GM12891 (cell line): Measurements from ENCODE around the gene VIL1.

Experiments
- DNase-seq: peaks from one replicate; pipeline ENCODE4 v3.0.0; 2011; ENCODE audit warnings: low spot score; ENCODE audit not compliant: insufficient read length
- FAIRE-seq: peaks from 2 replicates; lab custom pipeline; 2011; peaks lifted over from hg19 to GRCh38; lab: Jason Lieb, UNC
- PAX5 ChIP-seq: IDR thresholded peaks from 2 replicates; pipeline ENCODE4 v1.6.1; 2011; ENCODE audit warnings: low read length, moderate library complexity, mild to moderate bottlenecking; ENCODE audit not compliant: insufficient read depth, severe bottlenecking
- POLR2A ChIP-seq: IDR thresholded peaks from 2 replicates; pipeline ENCODE4 v1.6.1; 2011; ENCODE audit warnings: low read depth, low read length, control low read depth
- POLR2AphosphoS5 ChIP-seq: IDR thresholded peaks from 2 replicates; pipeline ENCODE4 v1.6.1; 2011; ENCODE audit warnings: low read depth, low read length, control low read depth
- POU2F2 ChIP-seq: IDR thresholded peaks from 2 replicates; pipeline ENCODE4 v1.6.1; 2011; ENCODE audit warnings: low read depth, mild to moderate bottlenecking, control low read depth, low read length, moderate library complexity
- SPI1 ChIP-seq: IDR thresholded peaks from 2 replicates; pipeline ENCODE4 v1.6.1; 2011; ENCODE audit warnings: low read depth, low read length, control low read depth
- TAF1 ChIP-seq: IDR thresholded peaks from 2 replicates; pipeline ENCODE4 v1.6.1; 2011; ENCODE audit warnings: low read depth, low read length, control low read depth

VIL1 gene

GRCh38 chr2:218435003-218435982 lies 16.4 kb downstream of the VIL1 start:
- FAIRE-seq (no peak), DNase-seq (no peak)
- TF ChIP-seq POU2F2 (no peak), POLR2A (no peak), POLR2AphosphoS5 (no peak), PAX5 (no peak)

DNA sequence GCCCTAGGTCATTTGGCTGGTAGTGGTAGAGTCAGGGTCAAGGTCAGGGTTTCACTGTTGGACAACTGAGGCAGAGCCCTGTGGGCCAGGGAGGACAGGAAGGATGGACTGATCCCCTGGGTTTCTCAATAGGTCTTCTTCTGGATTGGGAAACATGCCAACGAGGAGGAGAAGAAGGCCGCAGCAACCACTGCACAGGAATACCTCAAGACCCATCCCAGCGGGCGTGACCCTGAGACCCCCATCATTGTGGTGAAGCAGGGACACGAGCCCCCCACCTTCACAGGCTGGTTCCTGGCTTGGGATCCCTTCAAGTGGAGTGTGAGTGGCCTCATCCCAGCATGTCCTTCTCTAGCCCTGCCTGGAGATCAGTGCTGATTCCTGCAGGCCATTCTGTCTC lies 18.1 kb downstream of the VIL1 start:
- TF ChIP-seq PAX5 (no peak), TAF1 (no peak), SPI1 (no peak), POLR2A (no peak), POLR2AphosphoS5 (no peak), POU2F2 (no peak)
- no peak for DNase-seq
- FAIRE-seq = no peak

DNA sequence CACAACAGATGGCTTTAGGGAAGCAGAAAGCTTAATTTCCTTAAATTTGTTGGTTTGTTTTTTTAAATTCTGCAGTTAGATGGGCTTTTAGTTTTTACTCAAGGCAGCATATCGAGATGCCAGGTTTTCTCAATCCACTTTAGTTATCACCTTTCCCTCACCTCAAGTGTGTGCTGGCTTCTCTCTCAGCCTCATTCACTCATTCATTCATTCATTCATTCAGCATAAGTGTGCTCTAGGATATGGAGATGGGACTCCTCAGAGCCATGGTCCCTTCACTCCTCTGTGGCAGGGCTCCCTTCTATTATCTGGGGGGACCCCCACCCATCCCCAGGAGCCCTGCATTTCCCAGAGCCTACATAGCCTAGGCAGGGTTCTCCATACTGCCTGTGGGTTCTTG lies 19.0 kb downstream of the VIL1 start:
- no peak for DNase-seq
- no peak for FAIRE-seq
- TF ChIP-seq PAX5 (no peak), POLR2AphosphoS5 (no peak), POLR2A (no peak), TAF1 (no peak), POU2F2 (no peak), SPI1 (no peak)

GRCh38 chr2:218438596-218438995 lies 19.7 kb downstream of the VIL1 start:
- FAIRE-seq = no peak
- TF ChIP-seq SPI1 (no peak), POU2F2 (no peak), POLR2A (no peak), POLR2AphosphoS5 (no peak), PAX5 (no peak), TAF1 (no peak)

GRCh38 chr2:218444692-218445357 lies 25.9 kb downstream of the VIL1 start:
- FAIRE-seq (no peak), DNase-seq (no peak)
- TF ChIP-seq PAX5 = no peak
- no peak for TF ChIP-seq SPI1
- no peak for TF ChIP-seq POU2F2
- TF ChIP-seq POLR2A = no peak
- no peak for TF ChIP-seq POLR2AphosphoS5
- TF ChIP-seq TAF1 = no peak

More at GRCh38 chr2:218438596-218438995, 19.7 kb downstream of the VIL1 start:
- DNase-seq = no peak

- no peak for FAIRE-seq
- DNase-seq = no peak
- no peak for TF ChIP-seq POLR2A
- TF ChIP-seq POU2F2 = no peak
- TF ChIP-seq TAF1 = no peak
- TF ChIP-seq PAX5 = no peak
- no peak for TF ChIP-seq SPI1
- no peak for TF ChIP-seq POLR2AphosphoS5
Observed at GRCh38 chr2:218445602-218446001, 26.7 kb downstream of the VIL1 start.

DNA sequence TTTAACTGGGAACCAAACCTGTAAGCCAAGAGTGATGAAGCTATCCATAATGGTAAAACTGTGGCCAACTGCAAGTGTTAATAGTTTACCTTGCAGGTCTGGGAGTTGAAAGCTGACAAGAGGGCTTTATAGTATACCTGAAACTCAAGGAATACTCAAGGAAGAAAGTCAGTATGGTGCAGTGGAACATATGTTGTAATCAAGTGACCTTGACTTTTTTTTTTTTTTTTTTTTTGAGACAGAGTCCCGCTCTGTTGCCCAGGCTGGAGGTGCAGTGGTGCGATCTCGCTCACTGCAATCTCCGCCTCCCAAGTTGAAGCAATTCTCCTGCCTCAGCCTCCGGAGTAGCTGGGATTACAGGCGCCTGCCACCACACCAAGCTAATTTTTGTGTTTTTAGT lies 27.6 kb downstream of the VIL1 start:
- no peak for TF ChIP-seq POU2F2
- TF ChIP-seq PAX5 = no peak
- no peak for FAIRE-seq

DNA sequence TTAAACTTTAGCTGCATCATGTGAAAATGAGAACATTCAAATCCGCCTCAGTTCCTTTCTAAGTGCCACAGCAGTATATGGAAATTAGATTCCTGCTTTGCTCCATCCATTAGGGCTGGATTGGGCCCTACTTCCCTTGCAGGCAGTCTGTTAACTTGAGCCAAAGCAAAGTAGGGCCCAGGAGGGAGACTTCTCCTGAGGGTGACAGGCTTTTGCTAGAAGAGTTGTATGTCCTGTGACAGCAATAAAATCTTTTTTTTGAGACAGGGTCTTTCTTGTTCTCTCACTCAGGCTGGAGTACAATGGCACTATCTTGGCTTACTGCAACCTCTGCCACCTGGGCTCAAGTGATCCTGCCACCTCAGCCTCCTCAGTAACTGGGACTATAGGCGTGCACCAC lies 28.1 kb downstream of the VIL1 start:
- TF ChIP-seq POU2F2 (no peak), SPI1 (no peak), POLR2AphosphoS5 (no peak), PAX5 (no peak), TAF1 (no peak), POLR2A (no peak)
- DNase-seq (no peak), FAIRE-seq (no peak)

More for the DNA sequence above, 27.6 kb downstream of the VIL1 start:
- no peak for DNase-seq

DNA sequence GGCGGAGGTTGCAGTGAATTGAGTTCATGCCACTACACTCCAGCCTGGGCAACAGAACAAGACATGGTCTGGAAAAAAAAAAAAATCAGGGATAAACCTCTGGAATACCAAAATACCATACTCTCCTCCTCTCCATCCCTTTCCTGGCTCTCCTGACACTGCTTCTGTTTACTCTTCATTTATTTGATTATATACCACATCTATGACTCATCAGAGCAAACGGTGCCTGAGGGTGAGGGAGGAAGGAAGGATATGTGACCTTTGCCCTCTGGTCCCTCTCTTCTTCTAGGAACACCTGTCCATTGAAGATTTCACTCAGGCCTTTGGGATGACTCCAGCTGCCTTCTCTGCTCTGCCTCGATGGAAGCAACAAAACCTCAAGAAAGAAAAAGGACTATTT lies 30.0 kb downstream of the VIL1 start:
- TF ChIP-seq POU2F2 (no peak), POLR2AphosphoS5 (no peak), PAX5 (no peak), SPI1 (no peak), TAF1 (no peak), POLR2A (no peak)
- FAIRE-seq = no peak
- DNase-seq = no peak
